Measurements from ENCODE around the gene MRPL4.

Gene MRPL4

DNA sequence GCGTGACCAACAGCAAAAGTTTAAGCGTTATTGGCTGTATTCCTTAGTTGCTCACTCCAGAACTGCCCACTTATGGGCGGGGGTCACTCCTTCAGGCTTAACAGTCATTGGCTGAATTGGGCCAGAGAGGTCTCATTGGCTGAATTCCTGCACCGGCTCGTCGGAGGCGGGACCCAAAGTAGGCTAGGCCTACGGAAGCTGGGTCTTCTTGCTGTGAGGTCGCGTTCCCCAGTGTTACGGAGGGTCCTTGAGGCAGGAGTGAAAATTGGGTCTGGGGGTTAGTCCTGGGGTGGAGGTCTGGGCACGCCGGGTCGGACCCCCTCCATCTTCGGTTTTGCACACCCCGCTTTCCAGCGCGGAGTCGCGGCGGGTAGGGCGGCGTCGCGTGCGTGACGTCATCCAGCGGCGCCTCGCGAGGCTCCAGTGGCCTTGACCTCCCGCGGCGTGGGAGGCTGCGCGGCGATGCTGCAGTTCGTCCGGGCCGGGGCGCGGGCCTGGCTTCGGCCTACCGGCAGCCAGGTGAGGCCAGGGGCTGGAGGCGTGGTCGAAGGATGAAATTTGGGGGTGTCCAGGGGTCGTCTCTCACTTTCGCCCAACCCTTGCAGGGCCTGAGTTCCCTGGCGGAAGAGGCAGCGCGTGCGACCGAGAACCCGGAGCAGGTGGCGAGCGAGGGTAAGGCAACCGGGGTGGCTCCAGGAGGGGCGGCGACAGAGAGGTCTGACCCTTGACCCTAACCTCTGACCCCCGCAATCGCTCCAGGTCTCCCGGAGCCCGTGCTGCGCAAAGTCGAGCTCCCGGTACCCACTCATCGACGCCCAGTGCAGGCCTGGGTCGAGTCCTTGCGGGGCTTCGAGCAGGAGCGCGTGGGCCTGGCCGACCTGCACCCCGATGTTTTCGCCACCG, at the start of gene MRPL4:
TSS of gene MRPL4 (plus strand) at position 423 of the 903 bp plus-strand sequence. CDS start at position 463, 40 bp downstream.
- peak; percentile 99 for DNase-seq

DNA sequence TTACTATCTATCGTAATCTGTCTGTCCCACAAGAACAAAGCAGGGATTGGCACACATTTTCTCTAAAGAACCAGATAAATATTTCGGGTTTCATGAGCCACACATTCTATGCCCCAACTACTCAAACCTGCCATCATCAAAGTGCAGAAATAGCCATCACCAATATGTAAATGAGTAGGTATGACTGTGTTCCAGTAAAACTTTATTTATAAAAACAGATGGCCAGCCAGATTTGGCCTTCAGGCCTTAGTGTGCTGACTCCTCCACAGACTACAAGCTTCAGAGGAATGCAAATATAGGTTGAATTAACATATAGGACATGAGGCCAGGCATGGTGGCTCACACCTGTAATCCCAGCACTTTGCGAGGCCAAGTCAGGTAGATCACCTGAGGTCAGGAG, 48.3 kb upstream of the MRPL4 start:
- DNase-seq, result no peak

DNA sequence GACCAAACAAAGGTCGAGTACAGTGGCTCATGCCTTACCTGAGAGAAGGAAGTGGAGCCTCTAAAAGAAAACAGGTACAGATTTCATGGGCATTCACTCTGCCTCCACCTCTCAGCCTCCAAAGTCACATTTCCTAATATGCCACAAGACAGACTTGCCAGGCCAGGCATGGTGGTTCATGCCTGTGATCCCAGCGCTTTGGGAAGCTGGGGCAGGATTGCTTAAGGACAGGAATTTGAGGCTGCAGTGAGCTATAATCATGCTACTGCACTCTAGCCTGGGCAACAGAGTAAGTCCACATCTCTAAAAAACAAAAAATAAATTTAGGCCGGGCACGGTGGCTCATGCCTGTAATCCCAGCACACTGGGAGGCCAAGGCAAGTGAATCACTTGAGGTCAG, 46.4 kb upstream of the MRPL4 start:
- DNase-seq, result no peak

DNA sequence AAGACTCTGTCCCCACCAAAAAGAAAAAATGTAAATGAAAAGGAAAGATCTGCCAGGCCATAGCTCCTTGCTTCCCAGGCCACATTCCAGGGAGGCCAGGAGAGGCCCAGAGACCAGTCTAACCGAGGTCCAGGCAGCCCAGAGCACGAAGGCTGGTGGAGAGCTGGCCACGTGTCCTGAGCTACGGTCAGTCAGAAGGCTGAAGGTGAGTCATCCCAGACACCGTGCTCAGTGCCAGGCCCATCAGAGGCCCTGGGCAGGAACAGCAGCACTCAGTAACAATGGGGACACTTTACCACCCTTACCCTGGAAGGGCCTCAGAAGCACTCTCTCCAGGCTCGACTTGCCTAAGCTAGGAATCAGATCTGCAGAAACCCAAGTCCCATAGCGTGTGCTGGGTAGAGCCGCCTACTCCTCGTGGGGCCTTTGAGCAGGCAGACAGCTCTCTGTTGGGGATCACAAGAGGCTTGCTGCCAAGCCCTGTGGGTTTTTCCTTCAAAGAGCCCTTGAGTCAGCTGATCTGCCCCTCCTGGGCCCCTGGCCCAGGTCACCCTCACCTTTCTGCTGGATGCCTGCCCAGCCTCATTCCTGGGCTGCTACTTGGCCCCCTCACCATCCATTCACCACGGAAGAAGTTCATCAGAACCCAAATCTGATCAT, 45.7 kb upstream of the MRPL4 start:
- no peak for DNase-seq

DNA sequence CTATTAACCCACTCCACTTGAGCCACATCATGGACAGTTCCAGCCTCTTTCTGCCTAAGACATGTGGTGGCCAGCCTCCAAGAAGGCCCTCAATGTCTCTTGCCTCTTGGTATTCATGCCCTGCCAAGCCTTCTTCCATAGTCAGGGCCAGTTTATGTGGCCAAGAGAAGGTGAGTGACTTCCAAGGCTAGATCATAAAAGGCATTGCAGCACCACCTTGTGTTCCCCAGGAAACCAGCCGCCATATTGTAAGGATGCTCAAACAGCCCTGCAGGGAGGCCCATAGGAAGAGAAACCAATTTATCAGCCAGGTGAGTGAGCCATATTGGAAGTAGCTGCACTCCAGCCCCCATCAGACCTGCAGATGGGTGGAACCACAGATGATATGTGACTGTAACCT, 45.0 kb upstream of the MRPL4 start:
- DNase-seq, result no peak

DNA sequence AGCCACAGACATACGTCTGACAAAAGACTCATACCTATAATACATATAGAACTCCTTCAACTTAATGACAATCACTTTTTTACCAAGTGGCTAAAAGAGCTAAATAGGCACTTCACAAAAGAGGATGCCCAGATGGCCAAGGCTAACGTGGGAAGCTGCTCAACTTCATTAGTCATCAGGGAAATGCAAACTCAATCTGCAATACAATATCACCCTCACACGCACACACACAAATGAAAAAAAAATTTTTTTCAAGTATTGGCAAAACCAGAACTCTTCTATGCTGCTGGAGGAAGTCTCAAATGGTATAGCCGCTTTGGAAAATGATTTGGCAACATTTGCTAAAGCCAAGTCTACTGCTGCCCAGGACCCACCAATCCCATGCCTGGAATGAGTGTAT, 42.7 kb upstream of the MRPL4 start:
- no peak for DNase-seq

DNA sequence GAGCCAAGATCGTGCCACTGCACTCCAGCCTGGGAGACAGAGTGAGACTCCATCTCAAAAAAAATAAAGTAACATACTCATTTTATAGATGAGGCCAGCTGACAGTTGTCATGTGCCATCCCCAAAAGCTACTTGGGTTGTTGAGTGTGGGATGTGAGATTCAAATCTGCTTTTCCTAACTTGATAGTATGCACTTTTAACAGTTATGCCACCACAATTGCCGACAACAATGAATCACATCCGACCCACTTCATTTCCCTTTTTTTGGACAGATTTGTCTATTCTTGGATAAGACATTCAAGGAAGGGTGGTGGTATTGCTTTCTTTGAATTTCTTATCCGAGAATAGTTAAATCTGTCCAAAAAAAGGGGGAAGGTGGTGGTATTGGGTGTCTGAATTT, 41.0 kb upstream of the MRPL4 start:
- DNase-seq, result no peak

DNA sequence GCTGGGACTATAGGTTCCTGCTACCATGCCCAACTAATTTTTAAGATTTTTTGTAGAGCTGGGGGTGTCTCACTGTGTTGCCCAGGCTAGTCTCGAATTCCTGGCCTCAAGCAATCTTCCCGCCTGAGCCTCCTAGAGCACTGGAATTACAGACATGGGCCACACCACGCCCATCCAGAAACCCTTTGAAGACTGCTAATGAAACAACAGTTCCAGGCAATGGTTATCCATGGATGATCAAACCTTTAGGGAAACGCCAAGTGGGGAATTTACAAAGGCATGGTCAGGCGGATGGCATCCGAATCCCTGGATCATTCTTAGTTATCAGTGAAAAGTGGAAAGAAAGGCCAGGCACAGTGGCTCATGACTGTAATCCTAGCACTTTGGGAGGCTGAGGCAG, 40.3 kb upstream of the MRPL4 start:
- no peak for DNase-seq

DNA sequence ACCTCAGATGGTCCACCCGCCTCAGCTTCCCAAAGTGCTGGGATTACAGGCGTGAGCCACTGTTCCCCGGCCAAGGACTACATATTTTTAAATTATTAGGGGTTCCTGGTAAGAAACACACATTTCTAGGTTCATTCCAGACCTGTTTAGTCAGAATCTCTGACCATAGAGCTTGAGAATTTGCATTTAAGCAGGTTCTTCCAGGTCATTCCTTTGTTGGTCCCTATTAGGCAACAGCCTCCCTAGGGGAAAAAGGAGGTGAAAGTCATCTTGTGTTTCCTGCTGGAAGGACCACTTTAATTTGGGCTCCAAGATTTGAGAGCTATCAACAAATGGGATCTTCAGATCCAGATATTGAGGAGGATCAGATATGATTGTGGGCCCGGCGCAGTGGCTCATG, 37.2 kb upstream of the MRPL4 start:
- DNase-seq, result no peak

DNA sequence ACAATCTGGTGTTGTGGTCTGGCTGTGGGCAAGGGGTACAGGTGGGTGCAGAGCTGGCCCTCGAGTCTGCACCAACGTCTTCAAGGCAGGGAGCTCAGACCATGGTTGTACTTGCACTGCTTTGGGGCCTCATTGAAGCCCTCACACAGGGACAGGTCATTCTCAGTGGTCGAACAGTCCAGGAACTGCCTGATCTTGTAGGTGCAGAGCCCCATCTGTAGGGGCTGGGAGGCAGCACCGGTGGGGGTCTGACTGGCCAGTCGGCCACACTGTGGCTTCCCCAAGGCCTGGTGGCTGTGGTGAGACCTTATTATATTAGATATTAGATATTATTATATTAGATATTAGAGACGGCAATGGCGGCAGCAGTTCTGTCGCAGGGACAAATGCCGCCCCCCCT, 34.9 kb upstream of the MRPL4 start:
- DNase-seq, result no peak

DNA sequence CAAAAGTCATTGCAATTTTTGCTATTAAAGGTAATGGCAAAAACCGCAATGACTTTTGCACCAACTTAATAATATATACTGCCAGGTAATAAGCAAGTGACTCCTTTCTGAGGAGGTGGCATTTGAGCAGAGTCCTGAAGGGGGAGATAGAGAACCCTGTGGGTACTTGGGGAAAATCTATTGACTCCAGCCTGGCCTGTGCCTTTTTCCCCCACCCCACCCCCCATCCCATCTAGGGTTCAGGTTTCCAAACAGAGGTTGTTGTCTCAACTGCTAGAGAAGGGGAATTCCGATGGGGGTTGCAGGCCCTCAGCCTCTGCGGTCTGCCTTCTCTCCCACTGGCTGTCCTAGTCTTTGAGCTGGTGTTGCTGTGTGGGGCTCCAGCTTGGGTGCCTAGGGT, 32.3 kb upstream of the MRPL4 start:
- DNase-seq, result peak; percentile 16

DNA sequence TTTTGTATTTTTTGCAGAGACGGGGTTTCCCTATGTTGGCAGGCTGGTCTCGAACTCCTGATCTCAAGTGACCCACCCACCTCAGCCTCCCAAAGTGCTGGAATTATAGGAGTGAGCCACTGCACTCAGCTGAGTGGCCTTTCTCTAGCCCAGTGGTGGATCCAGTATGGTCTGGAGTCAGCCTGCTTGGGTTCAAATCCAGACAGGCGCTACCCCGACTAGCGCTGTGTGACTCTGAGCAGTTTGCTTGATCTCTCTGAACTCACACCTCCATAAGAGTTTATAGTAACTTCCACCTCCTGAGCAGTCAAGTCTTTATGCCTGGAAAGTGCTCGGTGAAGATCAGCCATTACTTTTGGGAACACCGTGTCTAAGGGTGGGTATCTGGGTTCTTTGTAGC, 31.3 kb upstream of the MRPL4 start:
- DNase-seq, result no peak

DNA sequence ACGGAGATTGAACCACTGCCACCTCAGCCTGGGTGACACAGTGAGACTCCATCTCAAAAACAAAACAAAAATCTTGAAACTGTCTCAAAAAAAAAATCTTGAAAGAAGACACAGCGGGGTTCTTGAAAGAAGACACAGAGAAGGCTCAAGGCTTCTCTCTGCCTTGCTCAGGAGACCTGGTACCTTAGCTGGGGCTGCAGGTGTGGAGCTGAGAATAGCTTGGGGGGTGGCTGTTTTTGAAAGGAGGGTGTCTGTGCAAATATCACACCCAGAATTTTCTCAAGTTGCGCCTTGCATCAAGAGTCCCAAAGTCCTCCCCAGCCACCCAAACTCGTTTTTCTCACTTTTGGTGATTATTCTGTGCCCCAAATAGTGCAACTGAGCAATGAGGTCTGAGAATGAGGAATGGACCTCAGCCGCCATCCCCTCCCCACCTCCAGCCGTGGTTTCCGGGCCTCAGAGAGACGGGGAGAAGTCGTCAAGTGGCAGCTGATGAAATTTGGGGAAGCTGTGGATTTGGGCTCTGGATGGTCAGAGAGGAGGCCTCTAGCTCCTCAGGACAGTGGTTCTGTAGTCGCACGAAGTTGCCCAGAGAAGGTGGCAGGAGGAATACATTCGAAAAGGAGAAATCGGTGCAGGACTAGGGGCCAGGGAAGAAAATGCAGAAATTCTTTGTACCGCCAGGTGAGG, 29.7 kb upstream of the MRPL4 start:
- no peak for DNase-seq

DNA sequence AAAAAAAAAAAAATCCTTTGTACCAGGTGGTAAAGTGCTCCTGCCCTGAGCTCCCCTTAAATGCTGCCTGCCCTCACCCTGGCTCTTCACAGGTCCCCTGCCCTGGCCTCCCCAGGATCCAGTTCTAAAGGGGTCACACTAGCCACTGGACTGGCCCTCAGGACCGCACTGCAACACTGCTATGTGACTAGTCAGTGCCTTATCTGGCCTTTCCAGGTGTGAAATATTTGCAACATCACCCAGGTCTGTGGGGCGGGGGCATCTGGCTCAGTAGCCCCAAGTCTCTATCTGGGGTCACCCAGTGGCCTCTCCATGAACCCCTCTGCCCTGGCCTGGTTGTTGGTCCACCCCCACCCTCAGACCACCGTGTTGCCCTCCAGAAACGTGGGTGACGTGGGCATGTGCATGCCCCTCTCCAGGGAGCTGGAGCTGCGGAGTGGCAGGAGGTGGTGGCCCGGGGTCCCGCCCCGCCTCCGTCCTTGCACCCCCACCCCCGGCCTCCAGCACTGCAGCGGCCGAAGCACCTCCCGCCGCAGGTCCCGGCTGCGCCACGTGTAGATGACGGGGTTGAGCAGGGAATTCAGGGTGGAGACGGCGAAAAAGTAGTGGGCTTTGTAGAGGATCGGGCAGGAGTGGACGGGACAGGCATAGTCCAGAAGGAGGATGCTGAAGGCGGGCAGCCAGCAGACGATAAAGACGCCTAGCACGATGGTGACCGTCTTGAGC, 28.4 kb upstream of the MRPL4 start:
- no peak for DNase-seq

DNA sequence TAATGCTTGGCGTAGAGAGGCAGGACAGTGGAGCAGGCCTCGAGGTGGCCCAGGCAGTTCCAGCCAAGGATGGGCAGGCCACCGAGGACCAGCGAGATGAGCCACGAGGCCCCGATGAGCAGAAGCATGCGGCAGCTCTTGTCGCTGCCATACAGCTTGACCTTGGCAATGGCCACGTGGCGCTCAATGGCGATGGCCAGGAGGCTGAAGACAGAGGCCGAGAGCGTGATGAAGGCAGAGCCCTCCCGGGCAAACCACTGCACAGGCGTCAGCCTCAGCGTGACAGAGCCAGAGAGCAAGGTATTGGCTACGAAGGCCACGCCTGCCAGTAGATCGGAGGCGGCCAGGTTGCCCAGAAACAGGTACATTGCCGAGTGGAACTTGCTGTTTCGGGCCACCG, 27.7 kb upstream of the MRPL4 start:
- no peak for DNase-seq

DNA sequence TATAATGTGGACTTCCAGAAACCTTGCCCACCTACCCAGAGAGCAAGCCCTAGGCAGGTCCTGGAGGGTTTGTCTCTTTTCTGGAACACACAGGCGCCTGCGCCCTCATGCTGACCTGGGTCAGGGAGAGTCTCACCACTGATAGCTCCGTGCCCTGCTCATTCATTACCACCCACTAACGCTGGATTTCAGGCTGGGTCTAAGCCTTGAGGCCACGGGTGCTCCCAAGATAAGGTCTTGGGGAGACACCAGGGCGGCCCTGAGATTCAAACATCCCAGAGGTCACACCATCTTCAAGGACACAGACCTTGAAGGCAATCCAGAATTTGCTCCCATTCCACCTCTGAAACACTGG, 26.0 kb upstream of the MRPL4 start:
- DNase-seq, result no peak

DNA sequence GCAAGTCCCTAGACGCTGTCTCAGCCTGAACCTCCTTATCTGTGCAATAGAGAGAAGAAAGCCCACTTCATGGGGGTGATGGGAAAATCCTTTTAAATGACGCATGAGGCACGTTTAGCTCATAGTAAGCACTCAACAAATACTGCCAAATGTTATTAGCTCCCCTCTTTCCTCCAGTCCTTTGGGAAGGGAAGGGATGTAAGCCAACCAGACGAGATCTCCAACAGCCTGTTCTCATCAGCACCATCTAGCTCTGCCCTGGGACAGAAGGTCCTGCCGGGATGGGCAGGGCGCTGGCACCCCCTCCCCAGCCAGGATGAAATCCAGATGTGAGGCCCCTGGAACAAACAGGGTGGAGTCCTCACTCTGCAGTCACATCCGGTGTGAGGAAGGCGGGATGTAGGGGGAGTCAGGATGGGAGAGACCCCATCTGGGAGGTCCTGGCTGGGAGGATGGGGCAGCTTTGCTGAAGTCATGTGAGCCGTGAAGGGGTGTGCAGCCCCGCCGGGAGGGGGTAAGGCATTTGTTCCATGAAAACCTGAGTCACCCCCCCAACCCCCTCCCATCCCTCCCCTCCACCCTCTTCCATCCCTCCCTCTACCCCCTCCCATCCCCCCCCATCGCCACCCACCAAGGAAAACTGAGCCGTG, 25.5 kb upstream of the MRPL4 start:
- DNase-seq, result no peak

DNA sequence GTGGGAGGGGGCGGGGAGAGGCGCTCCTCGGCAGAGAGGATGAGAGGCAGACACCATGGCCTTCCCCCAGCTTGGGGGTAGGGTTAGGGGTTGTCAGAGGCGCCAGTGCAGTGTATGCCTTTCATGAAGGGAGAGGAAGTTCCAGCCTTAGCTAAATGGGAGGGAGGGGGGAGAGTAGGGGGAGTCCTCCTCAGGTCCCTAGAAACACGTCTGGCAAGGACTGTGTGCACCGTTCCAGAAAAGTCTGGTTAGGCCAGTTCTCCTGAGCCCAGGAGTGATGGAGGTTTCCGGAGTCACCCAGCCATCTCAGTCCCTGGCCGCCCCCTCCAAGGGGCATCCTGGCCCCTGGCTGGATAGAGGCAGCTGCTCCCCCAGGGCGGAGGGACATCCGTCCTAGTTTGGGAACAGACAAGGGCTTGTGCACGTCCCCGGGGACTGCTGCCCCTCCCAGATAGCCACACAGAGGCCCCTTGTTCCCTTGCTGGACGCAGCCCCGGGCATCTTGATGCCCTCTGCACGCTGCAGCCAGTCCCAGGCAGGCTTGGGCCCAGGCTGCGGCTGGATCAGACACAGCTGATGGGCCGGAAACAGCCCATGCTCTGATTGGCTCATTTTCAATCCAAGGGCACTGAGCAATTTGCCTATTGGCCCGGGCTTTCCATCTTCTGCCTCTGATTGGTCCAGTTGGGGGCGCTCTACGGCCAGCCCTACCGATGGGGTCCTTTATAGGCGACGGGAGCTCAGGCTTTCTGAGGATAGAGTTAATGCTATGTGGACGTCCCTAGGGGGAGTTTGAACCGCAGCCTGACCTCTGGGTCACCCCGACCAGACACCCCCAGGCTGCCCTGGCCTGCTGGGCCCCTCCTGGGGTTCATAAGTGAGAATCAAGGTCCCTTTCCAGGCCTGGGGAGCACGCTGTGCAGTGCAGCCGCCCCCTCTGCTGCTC, 24.7 kb upstream of the MRPL4 start:
- DNase-seq, result no peak

DNA sequence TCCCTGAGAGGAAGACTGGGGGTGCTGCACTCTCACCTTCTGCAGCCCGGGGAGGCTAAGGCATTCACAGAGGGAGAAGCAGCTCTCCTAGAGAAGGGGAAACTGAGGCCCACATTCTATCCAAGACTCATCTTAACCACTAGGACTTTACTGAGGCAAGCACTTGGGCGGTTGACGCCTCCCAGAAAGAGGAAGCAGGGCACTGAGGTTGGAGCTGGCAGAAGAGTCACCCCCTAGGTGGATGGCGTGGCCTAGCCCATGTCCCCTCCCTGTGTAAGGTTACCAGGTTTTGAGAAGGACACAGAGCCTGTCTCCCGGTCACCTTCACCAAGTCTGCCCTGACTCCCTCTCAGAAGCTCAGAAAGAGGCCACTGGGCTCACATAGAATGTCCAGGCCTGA, 23.6 kb upstream of the MRPL4 start:
- no peak for DNase-seq

DNA sequence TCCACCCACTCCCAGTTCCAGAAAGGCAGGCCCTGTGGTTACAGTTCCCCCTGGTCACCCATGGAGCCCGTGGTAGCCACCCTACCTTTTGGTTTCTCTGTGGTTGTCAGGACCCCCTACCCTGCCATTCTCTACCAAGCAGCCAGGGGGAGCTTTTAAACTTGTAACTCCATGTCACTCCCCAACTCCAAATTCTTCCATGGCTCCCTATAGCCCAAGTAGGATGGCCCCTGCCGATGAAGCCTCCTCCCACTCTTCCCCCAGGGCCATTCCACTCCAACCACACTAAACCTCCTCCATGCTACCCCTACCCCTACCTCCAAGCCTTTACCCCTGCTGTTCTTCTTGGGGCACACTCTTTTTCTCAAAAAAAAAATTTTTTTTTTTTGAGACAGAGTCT, 23.1 kb upstream of the MRPL4 start:
- DNase-seq, result peak; percentile 44

DNA sequence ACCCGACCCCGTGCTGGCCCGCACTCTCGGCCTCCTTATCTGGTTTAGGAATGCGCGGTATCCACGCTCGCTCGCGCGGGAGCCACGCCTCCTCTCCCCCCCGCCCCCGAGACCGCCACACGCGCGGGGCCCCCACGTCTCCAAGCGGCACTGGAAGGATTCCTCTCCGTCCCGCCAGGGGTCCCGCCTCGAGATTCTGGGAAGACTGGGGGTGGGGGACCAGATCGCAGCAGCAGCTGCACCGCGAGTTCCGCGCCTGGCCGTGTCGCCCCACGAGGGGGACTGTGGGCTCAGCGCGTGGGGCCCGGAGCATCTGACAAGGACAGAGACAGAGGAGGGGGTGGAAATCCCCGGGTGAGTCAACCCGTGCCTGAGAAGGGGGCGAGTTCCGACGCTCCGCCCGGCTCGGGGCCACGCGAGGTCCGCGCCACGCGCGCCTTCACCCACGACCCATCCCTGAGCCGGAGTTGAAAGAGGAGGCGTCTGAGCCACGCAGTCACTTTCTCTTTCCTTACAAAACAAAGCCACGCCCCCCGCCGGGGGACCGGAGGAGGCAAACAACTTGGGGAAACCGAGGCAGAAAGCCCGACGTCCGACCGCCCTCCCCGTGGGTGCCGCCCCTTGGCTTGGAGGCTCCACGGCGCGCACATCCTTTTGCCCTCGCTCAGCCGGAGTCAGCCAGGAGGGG, 21.7 kb upstream of the MRPL4 start:
- peak; percentile 59 for DNase-seq

Measured in NCI-H146 (cell line).